HUDEP-2 (cell line): Measurements from ENCODE around the gene ZBTB48.
"Not testable (repeated sequence)": the region's sequence is repeated elsewhere in the genome, so short reads cannot be mapped to it uniquely, and the experiment has no call there.

Source experiments
- DNase-seq, 76 experiments: peaks; one replicate each; lab custom pipeline; 2025; ENCODE audit not compliant: unreplicated experiment in 76 of 76; lab: John Stamatoyannopoulos, UW

ZBTB48 gene

DNA sequence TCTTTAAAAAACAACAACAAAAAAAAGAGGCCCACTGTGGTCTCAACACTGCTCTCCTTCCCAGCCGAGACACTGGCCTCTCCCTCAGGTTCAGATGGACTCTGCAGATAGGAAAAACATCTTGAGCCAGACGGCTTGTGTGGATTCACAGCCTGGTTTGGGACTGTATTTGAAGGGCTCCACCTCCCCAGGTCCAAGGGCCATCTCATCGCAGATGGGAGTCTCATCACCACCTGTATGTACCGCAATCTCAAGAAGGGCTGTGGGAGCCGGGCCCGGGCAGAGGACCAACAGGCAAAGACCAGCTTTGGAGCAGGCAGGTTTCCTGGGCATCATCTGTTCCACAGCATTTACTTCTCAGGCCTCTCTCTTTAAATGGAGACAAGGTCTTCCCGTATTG lies 10.3 kb downstream of the ZBTB48 start:
- no peak for DNase-seq

- no peak for DNase-seq
Measured at GRCh38 chr1:6591222-6591621, 11.4 kb downstream of the ZBTB48 start.

GRCh38 chr1:6591644-6592043 lies 11.8 kb downstream of the ZBTB48 start:
- DNase-seq: no peak

- no peak for DNase-seq
Measured at GRCh38 chr1:6592441-6592840, 12.6 kb downstream of the ZBTB48 start.

GRCh38 chr1:6592865-6593593 lies 13.2 kb downstream of the ZBTB48 start:
- no peak for DNase-seq

GRCh38 chr1:6593810-6594209 lies 14.0 kb downstream of the ZBTB48 start:
- no peak for DNase-seq

DNA sequence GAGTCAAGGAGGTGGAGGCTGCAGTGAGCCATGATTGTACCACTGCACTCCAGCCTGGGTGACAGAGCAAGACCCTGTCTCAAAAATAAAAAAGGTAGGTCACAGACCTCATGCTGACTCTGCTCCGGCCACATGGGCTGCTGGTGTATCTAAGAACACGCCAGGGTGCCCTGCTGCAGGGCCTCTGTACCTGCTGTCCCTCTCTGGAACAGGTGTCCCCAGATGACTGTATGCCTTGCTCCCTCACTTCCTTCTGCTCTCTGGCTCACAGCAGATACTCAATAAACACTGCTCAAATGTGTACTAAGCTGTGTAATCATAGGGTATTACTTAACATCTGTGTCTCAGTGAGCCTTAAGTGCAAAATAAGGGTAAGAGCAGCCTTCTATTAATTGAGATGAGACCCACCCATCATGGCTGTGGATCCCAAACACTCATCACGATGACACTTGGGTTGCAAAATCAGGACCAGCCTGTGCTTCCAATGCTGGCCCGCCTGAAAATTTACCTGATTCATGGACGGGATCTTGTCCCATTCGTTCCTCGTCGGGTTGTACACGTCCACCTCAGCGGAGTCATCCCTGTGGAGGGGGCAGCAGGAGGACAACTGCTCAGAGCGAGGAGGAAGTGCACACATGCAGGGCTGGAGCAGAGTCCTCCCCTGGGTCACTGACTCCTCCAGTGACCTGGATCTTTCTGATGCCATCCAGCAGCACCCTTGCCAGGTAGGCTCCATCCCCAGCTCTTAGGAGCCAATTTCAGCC lies 15.4 kb downstream of the ZBTB48 start:
- no peak for DNase-seq

GRCh38 chr1:6596351-6596750 lies 16.6 kb downstream of the ZBTB48 start:
- no peak for DNase-seq

- DNase-seq: no peak
Measured at GRCh38 chr1:6596886-6597776, 17.3 kb downstream of the ZBTB48 start.

DNA sequence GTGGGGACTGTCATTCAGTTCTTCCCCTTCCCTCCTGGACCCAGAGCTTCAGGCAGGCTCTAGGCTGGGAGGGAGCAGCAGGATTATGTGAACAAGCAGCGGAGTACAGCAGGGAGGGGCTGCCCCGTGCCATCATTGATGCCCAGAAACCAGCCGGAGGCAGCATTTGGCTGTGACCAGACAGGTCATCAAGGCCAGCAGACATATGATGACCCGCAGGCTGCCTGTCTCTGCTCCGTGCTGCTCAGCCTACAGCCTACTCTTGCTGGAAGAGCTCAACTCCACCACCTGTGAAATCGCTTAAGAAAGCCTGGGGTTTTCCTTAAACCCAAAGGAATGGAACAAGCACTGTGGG lies 18.0 kb downstream of the ZBTB48 start:
- no peak for DNase-seq

DNA sequence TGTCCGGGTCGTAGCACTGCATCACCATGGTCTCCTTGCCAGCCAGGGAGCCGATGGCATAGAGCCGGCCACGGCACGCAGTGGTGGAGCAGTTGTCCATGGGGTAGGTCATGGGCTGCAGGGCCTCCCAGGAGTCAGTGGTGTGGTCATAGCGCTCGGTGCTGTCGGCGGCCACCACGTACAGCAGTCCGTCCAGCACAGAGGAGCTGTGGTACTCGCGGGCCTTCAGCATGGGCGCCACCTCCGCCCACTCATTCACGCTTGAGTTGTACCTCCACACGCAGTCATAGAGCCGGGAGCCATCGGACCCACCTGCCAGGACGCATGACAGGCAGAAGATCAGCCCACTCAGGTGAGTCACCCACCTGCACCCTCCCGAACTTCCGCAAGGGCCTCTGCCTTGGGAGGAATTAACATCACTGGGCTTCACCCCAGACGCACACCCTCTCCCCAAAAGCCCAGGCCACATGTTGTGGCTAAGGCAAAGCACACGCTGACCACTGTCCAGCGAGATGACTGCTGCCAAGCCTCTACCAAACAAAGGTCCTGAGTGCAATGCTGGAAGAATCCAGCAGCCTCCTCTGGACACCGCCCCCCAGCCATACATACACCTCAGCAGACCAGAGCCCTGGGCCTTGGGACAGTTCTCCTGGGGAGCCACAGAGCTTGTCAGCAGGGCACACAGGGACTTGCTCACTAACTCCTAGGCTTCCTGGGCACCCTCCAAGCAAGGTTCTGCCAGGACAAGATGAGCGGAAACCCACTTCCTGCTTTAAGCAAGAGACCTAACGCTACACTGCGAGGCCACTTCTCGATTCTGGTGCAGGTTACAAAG lies 19.6 kb downstream of the ZBTB48 start:
- DNase-seq: no peak

DNA sequence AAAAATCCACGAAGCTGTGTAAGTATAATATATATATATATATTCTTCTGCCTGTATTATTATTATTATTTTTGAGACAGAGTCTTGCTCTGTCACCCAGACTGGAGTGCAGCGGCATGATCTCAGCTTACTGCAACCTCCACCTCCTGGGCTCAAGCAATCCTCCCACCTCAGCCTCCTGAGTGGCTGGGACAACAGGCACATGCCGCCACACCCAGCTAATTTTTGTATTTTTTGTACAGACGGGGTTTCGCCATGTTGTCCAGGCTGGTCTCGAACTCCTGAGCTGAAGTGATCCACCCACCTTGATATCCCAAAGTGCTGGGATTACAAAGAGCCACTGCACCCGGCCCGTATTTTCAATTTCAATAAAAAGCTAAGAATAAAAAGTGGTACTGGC lies 20.2 kb downstream of the ZBTB48 start:
- DNase-seq: not testable (repeated sequence)

GRCh38 chr1:6600410-6601048 lies 20.7 kb downstream of the ZBTB48 start:
- DNase-seq: peak in 2 of 76 experiments; percentile 37 to 56

GRCh38 chr1:6601049-6601922 lies 21.5 kb downstream of the ZBTB48 start:
- DNase-seq: peak in 75 of 76 experiments; percentile 43 to 96 (median 88)

GRCh38 chr1:6601923-6602668 lies 22.3 kb downstream of the ZBTB48 start:
- DNase-seq: peak in 21 of 76 experiments; percentile 7 to 70 (median 44)

- peak in 74 of 76 experiments; percentile 35 to 92 (median 82) for DNase-seq
Measured at GRCh38 chr1:6602669-6603237, 23.0 kb downstream of the ZBTB48 start, which contains the start of gene KLHL21. Gene KLHL21 (minus strand): TSS chr1:6602869. CDS start chr1:6602817, 52 bp downstream.

- peak in 33 of 76 experiments; percentile 12 to 78 (median 52) for DNase-seq
Measured at GRCh38 chr1:6603238-6603914, 23.6 kb downstream of the ZBTB48 start.
